Measurements from ENCODE around the gene TENM4. TPM values are rescaled to one million over a fixed set of nuclear protein-coding genes. Genes with fewer than 3 reads are reported as not detected.

TENM4 gene
- total and polyA plus RNA-seq, 2 of the 13 experiments (the other 11 are each of a cell fraction or from before 2014, with no cell fraction given): not detected

DNA sequence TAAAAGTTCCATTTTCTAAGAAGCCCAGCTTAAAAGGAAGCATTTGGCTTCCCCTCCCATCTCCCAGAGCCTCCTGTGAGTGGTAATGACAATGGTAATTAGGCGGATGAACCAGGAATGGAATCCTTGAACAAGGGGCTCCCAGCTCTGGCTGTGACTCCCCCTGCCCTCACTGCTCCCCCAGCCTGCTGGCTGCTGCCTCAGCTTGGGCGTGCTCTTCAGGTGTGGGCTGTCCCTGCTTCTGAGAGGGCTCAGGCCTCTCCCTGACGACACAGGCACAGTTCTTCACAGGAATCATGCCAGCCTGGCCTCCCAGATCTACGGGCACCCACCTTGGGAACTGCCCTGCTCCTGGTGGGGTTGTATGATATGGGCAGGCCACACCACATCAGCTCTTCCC lies 784.5 kb downstream of the TENM4 start:
- ChIA-PET POLR2A (no interaction called here), CTCF (ENCODE audit: low intra/inter-chr PET ratio, low total read pairs) (no interaction called here)
- ATAC-seq: no peak
- no peak for TF ChIP-seq ZNF205 (CRISPR knock-in tag; IDR thresholded peaks at IDR 0.05)
- no peak for TF ChIP-seq HOXA3 (CRISPR knock-in tag; IDR thresholded peaks at IDR 0.05)
- TF ChIP-seq ZNF629 (CRISPR knock-in tag; conservative IDR thresholded peaks at IDR 0.05): no peak
- TF ChIP-seq SMARCE1 (IDR thresholded peaks at IDR 0.05; ENCODE audit: borderline replicate concordance): no peak
- no peak for TF ChIP-seq EP300 (IDR thresholded peaks at IDR 0.05; ENCODE audit: low read depth in 2 of 2, low read length in 2 of 2)
- TF ChIP-seq EP300 (CRISPR knock-in tag; IDR thresholded peaks at IDR 0.05; ENCODE audit: borderline replicate concordance): no peak
- no peak for TF ChIP-seq CEBPG (CRISPR knock-in tag; IDR thresholded peaks at IDR 0.05)
- no peak for TF ChIP-seq ZNF749 (CRISPR knock-in tag; IDR thresholded peaks at IDR 0.05; ENCODE audit: borderline replicate concordance)
- TF ChIP-seq IKZF1 (IDR thresholded peaks at IDR 0.05): no peak
- TF ChIP-seq NFIC (IDR thresholded peaks at IDR 0.05; ENCODE audit: low read length): no peak
- TF ChIP-seq ZNF709 (CRISPR knock-in tag; IDR thresholded peaks at IDR 0.05): no peak
- no peak overlapping the region for H2AFZ ChIP-seq (ENCODE audit: low read length)
- no peak for FAIRE-seq
- H3K27ac ChIP-seq (ENCODE audit: extremely low read length, insufficient read depth, low read length): no peak overlapping the region
- peaks cover 2 to 23% of the 10 kb centered on the region in 2 experiments; a peak in 3 of 5 replicates for H3K27me3 ChIP-seq (ENCODE audit: control insufficient read depth in 1 of 2, insufficient read depth in 2 of 2, low read length in 2 of 2)
- intact Hi-C loops (cut with micrococcal nuclease; ENCODE audit: unreplicated experiment): no loop called here
- BruUV-seq (replicated peaks): no TSS peak
- no peaks in the 10 kb centered on the region for H3K9me3 ChIP-seq (ENCODE audit: low read length)
- no peaks in the 10 kb centered on the region for H3K36me3 ChIP-seq (replicated peaks in 1 of 2; ENCODE audit: control insufficient read depth in 1 of 2, insufficient read depth in 2 of 2, low read length in 2 of 2)
- no peak overlapping the region for H3K9ac ChIP-seq (ENCODE audit: insufficient read depth, low read depth, low read length)
- no peaks in the 10 kb centered on the region for H3K79me2 ChIP-seq (ENCODE audit: insufficient read depth, low read length)
- WGBS (ENCODE audit: low lambda C conversion rate): 31% methylated on average over 3 of the region's 4 CpGs
- H3K4me2 ChIP-seq (ENCODE audit: low read depth, low read length): no peak overlapping the region
- in situ Hi-C loops (cut with HindIII; ENCODE audit: extremely low pct_ligation_motif_present, low pct_unique_long_range_greater_than_20kb): no loop called here
- H3K4me3 ChIP-seq (replicated peaks in 1 of 3; ENCODE audit: insufficient read depth in 1 of 3, low read depth in 2 of 3, low read length in 3 of 3): no peak overlapping the region
- no peak for DNase-seq (ENCODE audit: low spot score)
- H4K20me1 ChIP-seq (ENCODE audit: insufficient read depth, low read length): no peaks in the 10 kb centered on the region
- no peaks in the 10 kb centered on the region for H3K4me1 ChIP-seq (ENCODE audit: insufficient read depth, low read length)

DNA sequence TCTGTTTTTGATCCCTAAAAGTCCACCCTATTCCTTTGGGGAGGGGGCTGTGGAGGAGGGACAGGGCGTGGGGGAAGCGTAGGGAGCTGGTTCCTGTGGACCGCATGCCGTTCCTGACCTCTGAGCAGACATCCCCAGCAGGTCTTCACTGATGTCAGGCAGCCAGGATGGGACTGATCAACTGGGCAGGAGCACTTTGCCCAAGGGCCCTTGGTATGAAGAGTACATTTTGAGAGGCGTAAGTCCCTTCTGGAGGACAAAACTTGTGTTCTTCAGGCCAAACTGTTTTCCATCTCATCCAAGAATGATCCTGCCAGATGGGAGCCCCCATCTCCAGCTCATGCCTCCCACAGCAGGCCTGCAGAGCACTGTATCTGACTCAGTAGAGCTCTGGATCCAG lies 785.3 kb downstream of the TENM4 start:
- in situ Hi-C loops (cut with HindIII; ENCODE audit: extremely low pct_ligation_motif_present, low pct_unique_long_range_greater_than_20kb) (no loop called here), intact Hi-C loops (cut with micrococcal nuclease; ENCODE audit: unreplicated experiment) (no loop called here)
- CTCF ChIA-PET (ENCODE audit: low intra/inter-chr PET ratio, low total read pairs): no interaction called here
- ATAC-seq (no peak), FAIRE-seq (no peak), DNase-seq (ENCODE audit: low spot score) (no peak)
- no peaks in the 10 kb centered on the region for H3K9me3 ChIP-seq (ENCODE audit: low read length)
- no peak overlapping the region for H3K4me2 ChIP-seq (ENCODE audit: low read depth, low read length)
- no peak overlapping the region for H2AFZ ChIP-seq (ENCODE audit: low read length)
- H3K27ac ChIP-seq (ENCODE audit: extremely low read length, insufficient read depth, low read length): no peak overlapping the region
- BruUV-seq (replicated peaks): no TSS peak
- POLR2A ChIA-PET: no interaction called here
- H4K20me1 ChIP-seq (ENCODE audit: insufficient read depth, low read length): no peaks in the 10 kb centered on the region
- WGBS (ENCODE audit: low lambda C conversion rate): 46% methylated on average over 4 of the region's 5 CpGs
- no peaks in the 10 kb centered on the region for H3K4me1 ChIP-seq (ENCODE audit: insufficient read depth, low read length)
- H3K9ac ChIP-seq (ENCODE audit: insufficient read depth, low read depth, low read length): no peak overlapping the region
- H3K27me3 ChIP-seq (ENCODE audit: control insufficient read depth in 1 of 2, insufficient read depth in 2 of 2, low read length in 2 of 2): peaks cover 2 to 23% of the 10 kb centered on the region in 2 experiments; a peak in 3 of 5 replicates
- H3K79me2 ChIP-seq (ENCODE audit: insufficient read depth, low read length): no peaks in the 10 kb centered on the region
- no peaks in the 10 kb centered on the region for H3K36me3 ChIP-seq (replicated peaks in 1 of 2; ENCODE audit: control insufficient read depth in 1 of 2, insufficient read depth in 2 of 2, low read length in 2 of 2)
- no peak overlapping the region for H3K4me3 ChIP-seq (replicated peaks in 1 of 3; ENCODE audit: insufficient read depth in 1 of 3, low read depth in 2 of 3, low read length in 3 of 3)
- no peak for TF ChIP-seq ZNF878 (CRISPR knock-in tag; IDR thresholded peaks at IDR 0.05)
- TF ChIP-seq SAP130 (CRISPR knock-in tag; IDR thresholded peaks at IDR 0.05; ENCODE audit: low read depth): no peak
- no peak for TF ChIP-seq PLRG1 (conservative IDR thresholded peaks at IDR 0.05)
- TF ChIP-seq FOXP4 (CRISPR knock-in tag; IDR thresholded peaks at IDR 0.05): no peak
- no peak for TF ChIP-seq FOXC1 (CRISPR knock-in tag; IDR thresholded peaks at IDR 0.05; ENCODE audit: borderline replicate concordance)
- TF ChIP-seq ZGPAT (CRISPR knock-in tag; IDR thresholded peaks at IDR 0.05): no peak
- no peak for TF ChIP-seq SOX6 (IDR thresholded peaks at IDR 0.05)
- no peak for TF ChIP-seq SOX6 (CRISPR knock-in tag; IDR thresholded peaks at IDR 0.05)
- no peak for TF ChIP-seq ZBTB42 (CRISPR knock-in tag; IDR thresholded peaks at IDR 0.05)
- no peak for TF ChIP-seq HOXA5 (CRISPR knock-in tag; IDR thresholded peaks at IDR 0.05)

Data from HepG2 (cell line).